Fibroblast of lung (primary cell): ENCODE measurements around the gene MAL. TPM values are rescaled to one million over a fixed set of nuclear protein-coding genes. Genes with fewer than 3 reads are reported as not detected.

Experiments used
- DNase-seq, 2 donors: peaks; one replicate each; pipeline versions ENCODE4 v3.0.0 to v3.0.0-alpha.2; 2010; ENCODE audit warnings: low read depth in 2 of 2
- H2AFZ ChIP-seq: 2 replicates; pipeline ENCODE4 v1.5.1; 2012; ENCODE audit warnings: low read length, control low read depth, inconsistent platforms
- H3K27ac ChIP-seq: 2 replicates; pipeline ENCODE4 v1.5.1; 2011; ENCODE audit warnings: low read length, control low read depth; ENCODE audit not compliant: insufficient read depth
- H3K27me3 ChIP-seq: 2 replicates; pipeline ENCODE4 v1.5.1; 2011; ENCODE audit warnings: mild to moderate bottlenecking, low read length; ENCODE audit not compliant: control insufficient read depth, insufficient read depth
- H3K36me3 ChIP-seq: 2 replicates; pipeline ENCODE4 v1.5.1; 2011; ENCODE audit warnings: low read length; ENCODE audit not compliant: control insufficient read depth, insufficient read depth
- H3K4me1 ChIP-seq: 2 replicates; pipeline ENCODE4 v1.5.1; 2011; ENCODE audit warnings: low read length; ENCODE audit not compliant: control insufficient read depth, insufficient read depth; ENCODE audit errors: extremely low read depth
- H3K4me2 ChIP-seq: 2 replicates; pipeline ENCODE4 v1.5.1; 2011; ENCODE audit warnings: low read length, control low read depth; ENCODE audit not compliant: insufficient read depth; ENCODE audit errors: extremely low read depth
- H3K4me3 ChIP-seq, 4 experiments: fragments of 200-600 bp in 1 of 4; sonication (generic) in 1 of 4; replicated peaks in 1 of 4; 2 replicates each; pipeline ENCODE4 v1.5.1; 2011 to 2016; ENCODE audit warnings: low read length in 4 of 4, low read depth in 3 of 4, mild to moderate bottlenecking in 3 of 4, control low read depth in 2 of 4, inconsistent platforms in 1 of 4, mixed read lengths in 1 of 4; ENCODE audit not compliant: insufficient read depth in 1 of 4; ENCODE audit errors: control extremely low read depth in 1 of 4
- H3K79me2 ChIP-seq: 2 replicates; pipeline ENCODE4 v1.5.1; 2012; ENCODE audit warnings: mild to moderate bottlenecking, low read length, inconsistent platforms; ENCODE audit not compliant: control insufficient read depth, insufficient read depth
- H3K9ac ChIP-seq: 2 replicates; pipeline ENCODE4 v1.5.1; 2011; ENCODE audit warnings: mild to moderate bottlenecking, low read length, control low read depth; ENCODE audit not compliant: insufficient read depth
- H3K9me3 ChIP-seq: 2 replicates; pipeline ENCODE4 v1.5.1; 2012; ENCODE audit warnings: low read depth, low read length; ENCODE audit not compliant: control insufficient read depth, insufficient read depth
- H4K20me1 ChIP-seq: 2 replicates; pipeline ENCODE4 v1.5.1; 2011; ENCODE audit warnings: low read length; ENCODE audit not compliant: control insufficient read depth, insufficient read depth; ENCODE audit errors: extremely low read depth
- CTCF ChIP-seq, 2 donors: IDR thresholded peaks in 1 of 2; conservative IDR thresholded peaks in 1 of 2; 1 replicate in 1 of 2; 2 replicates in 1 of 2; pipeline ENCODE4 v1.5.1; 2011 to 2012; ENCODE audit warnings: low read length in 2 of 2, control low read depth in 1 of 2, inconsistent platforms in 1 of 2, low read depth in 1 of 2, mild to moderate bottlenecking in 1 of 2
- EZH2 ChIP-seq: IDR thresholded peaks from 2 replicates; pipeline ENCODE4 v1.5.1; 2012; ENCODE audit warnings: low read length, control low read depth, mild to moderate bottlenecking; ENCODE audit errors: missing control alignments
- polyA plus RNA-seq, 2 donors: library from polyadenylated mRNA; depleted of rRNA in 1 of 2; stranded (reverse) in 1 of 2; unstranded in 1 of 2; fragments of >200 nt; gene quantifications; 2 replicates each; pipeline ENCODE4 v1.2.1, GENCODE V29; 2011 to 2012; ENCODE audit warnings: missing spikeins in 1 of 2
- total RNA-seq: library from RNA; depleted of rRNA; stranded (reverse); fragments of >200 nt; gene quantifications from 2 replicates; pipeline ENCODE4 v1.2.1, GENCODE V29; 2014

The MAL gene
- total and polyA plus RNA-seq, 2 donors (not counting 1 experiment from before 2014, with no cell fraction given): not detected

GRCh38 chr2:95061601-95062183 is 36.2 kb downstream of the MAL start:
- Histone ChIP-seq H3K4me2 (no peak overlapping the region), H3K4me3 (no peak overlapping the region), H3K79me2 (no peaks in the 10 kb centered on the region), H2AFZ (no peak overlapping the region), H3K27ac (no peak overlapping the region), H3K27me3 (no peaks in the 10 kb centered on the region), H3K9ac (no peak overlapping the region), H3K9me3 (no peaks in the 10 kb centered on the region), H3K4me1 (no peaks in the 10 kb centered on the region), H3K36me3 (no peaks in the 10 kb centered on the region), H4K20me1 (no peaks in the 10 kb centered on the region)
- TF ChIP-seq EZH2: no peak
- DNase-seq: no peak

GRCh38 chr2:95062242-95063085 is 37.0 kb downstream of the MAL start:
- H3K4me3 ChIP-seq: no peak overlapping the region
- no peaks in the 10 kb centered on the region for H3K36me3 ChIP-seq
- no peak overlapping the region for H2AFZ ChIP-seq
- H3K4me1 ChIP-seq: no peaks in the 10 kb centered on the region
- H3K79me2 ChIP-seq: no peaks in the 10 kb centered on the region
- H3K9ac ChIP-seq: no peak overlapping the region
- H3K27ac ChIP-seq: no peak overlapping the region
- no peaks in the 10 kb centered on the region for H3K27me3 ChIP-seq
- no peaks in the 10 kb centered on the region for H3K9me3 ChIP-seq
- no peak for DNase-seq
- no peaks in the 10 kb centered on the region for H4K20me1 ChIP-seq
- no peak overlapping the region for H3K4me2 ChIP-seq
- TF ChIP-seq EZH2: no peak
- TF ChIP-seq CTCF (conservative IDR thresholded peaks at IDR 0.05 in 1 of 2, IDR thresholded peaks at IDR 0.05 in 1 of 2; ENCODE audit: low read depth in 1 of 2, low read length in 2 of 2): no peak

GRCh38 chr2:95063086-95063958 is 37.8 kb downstream of the MAL start:
- Histone ChIP-seq H3K4me3 (no peak overlapping the region), H3K79me2 (no peaks in the 10 kb centered on the region), H3K36me3 (no peaks in the 10 kb centered on the region), H3K27me3 (no peaks in the 10 kb centered on the region), H3K9ac (no peak overlapping the region), H4K20me1 (no peaks in the 10 kb centered on the region), H3K27ac (no peak overlapping the region), H3K9me3 (no peaks in the 10 kb centered on the region), H2AFZ (no peak overlapping the region), H3K4me2 (no peak overlapping the region), H3K4me1 (no peaks in the 10 kb centered on the region)
- TF ChIP-seq CTCF (conservative IDR thresholded peaks at IDR 0.05 in 1 of 2, IDR thresholded peaks at IDR 0.05 in 1 of 2; ENCODE audit: low read depth in 1 of 2, low read length in 2 of 2): no peak
- TF ChIP-seq EZH2: no peak
- DNase-seq: no peak
